GM21717 (cell line): ENCODE data around the gene SOCS3.
"Not testable (repeated sequence)": the region's sequence is repeated elsewhere in the genome, so short reads cannot be mapped to it uniquely, and the experiment has no call there.

Experiments
- ATAC-seq: cut with Tn5 transposase; IDR thresholded peaks from one replicate; pipeline ENCODE4 v1.9.1; 2021; ENCODE audit warnings: mild to moderate bottlenecking, moderate library complexity; ENCODE audit not compliant: unreplicated experiment

The SOCS3 gene

GRCh38 chr17:78313735-78314648, 45.9 kb downstream of the SOCS3 start:
- ATAC-seq = no peak

- not testable (repeated sequence) for ATAC-seq
Observed at GRCh38 chr17:78309659-78310255, 50.1 kb downstream of the SOCS3 start.

DNA sequence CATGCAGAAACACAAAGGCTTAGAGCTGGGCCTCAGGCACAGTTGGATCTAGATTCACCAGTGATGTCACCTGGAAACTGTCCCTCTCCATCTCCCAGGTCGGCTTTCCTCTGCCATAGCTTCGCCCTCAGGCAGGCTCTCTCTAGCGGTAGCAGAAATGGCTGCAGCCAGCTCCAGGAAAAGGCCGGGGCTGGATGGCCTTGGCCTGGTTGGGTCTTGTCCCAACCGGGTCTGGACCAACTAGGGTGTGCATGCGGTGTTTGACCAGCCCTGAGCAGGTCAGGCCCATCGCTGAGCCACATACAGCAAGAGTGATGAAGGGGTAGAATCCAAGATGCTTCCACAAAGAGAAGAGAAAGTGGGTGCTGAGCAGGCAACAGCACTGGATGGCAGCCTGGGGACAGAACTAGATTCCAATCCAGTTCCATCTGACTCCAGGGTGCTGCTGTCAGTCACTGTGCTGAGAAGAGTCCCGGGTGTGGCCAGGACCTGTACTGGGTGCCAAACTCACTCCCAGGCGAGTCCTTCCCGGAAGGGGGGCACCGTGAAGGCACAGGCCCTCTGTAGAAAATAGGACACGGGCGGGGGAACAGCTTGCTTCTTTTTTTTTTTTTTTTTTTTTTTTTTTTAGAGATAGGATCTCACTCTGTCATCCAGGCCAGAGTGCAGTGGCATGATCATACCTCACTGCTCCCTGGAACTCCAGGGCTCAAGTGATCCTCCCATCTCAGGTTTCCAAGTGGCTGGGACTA, 51.8 kb downstream of the SOCS3 start:
- no peak for ATAC-seq

GRCh38 chr17:78306913-78307312, 53.0 kb downstream of the SOCS3 start:
- no peak for ATAC-seq
